ENCODE results near the gene LUZP1.

Gene LUZP1

GRCh38 chr1:23177438-23178380, 9.1 kb upstream of the LUZP1 start:
- Mint-ChIP-seq H3K4me1 (ENCODE audit: low read depth) (peaks cover 18% of the 10 kb centered on the region), H3K27me3 (peaks cover 29% of the 10 kb centered on the region), H3K27ac (no peak overlapping the region), H3K9me3 (no peaks in the 10 kb centered on the region), H3K4me3 (peak overlapping the region; percentile 62), H3K36me3 (ENCODE audit: low read depth) (no peaks in the 10 kb centered on the region)
- peak; percentile 70 for DNase-seq

- Mint-ChIP-seq H3K4me3 (peak overlapping the region; percentile 62), H3K27ac (no peak overlapping the region), H3K27me3 (peaks cover 29% of the 10 kb centered on the region), H3K36me3 (ENCODE audit: low read depth) (no peaks in the 10 kb centered on the region), H3K4me1 (ENCODE audit: low read depth) (peaks cover 18% of the 10 kb centered on the region), H3K9me3 (no peaks in the 10 kb centered on the region)
- DNase-seq = no peak
These were observed 8.4 kb upstream of the LUZP1 start for GRCh38 chr1:23177031-23177430.

- Mint-ChIP-seq H3K27me3 (peaks cover 26% of the 10 kb centered on the region), H3K4me3 (no peak overlapping the region), H3K9me3 (no peaks in the 10 kb centered on the region), H3K4me1 (ENCODE audit: low read depth) (peaks cover 23% of the 10 kb centered on the region), H3K36me3 (ENCODE audit: low read depth) (no peaks in the 10 kb centered on the region), H3K27ac (no peak overlapping the region)
- DNase-seq = no peak
These were observed 5.9 kb upstream of the LUZP1 start for GRCh38 chr1:23174426-23175110.

DNA sequence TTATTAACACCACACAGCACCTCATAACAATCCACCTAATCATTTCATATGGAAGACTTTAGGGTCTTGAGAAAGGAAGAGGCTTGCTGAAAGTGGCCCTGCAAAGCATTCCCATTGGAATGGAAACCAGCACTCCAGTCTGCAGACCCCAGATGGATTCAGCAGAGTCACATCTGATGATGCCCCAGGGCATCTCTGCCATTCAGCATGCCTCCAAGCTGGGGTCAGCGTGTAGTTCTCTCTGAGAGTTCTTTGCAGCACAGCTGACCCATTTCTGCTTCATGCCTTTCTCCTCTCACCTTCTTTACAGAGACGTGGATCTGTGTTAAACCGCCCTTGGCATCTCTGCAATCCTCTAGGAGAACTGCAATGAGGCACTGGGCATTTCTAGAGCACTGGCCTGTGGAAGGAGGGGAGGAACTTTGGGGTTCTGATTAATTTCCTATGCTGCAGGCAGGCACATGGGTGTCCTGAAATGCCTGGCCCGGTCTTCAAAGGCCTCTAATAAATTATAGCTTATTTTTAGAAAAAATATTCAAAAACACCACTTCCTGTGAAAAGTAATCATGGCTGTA, 2.6 kb upstream of the LUZP1 start:
- Mint-ChIP-seq H3K4me1 (ENCODE audit: low read depth) (peaks cover 33% of the 10 kb centered on the region), H3K27me3 (peaks cover 3% of the 10 kb centered on the region), H3K36me3 (ENCODE audit: low read depth) (peaks cover 5% of the 10 kb centered on the region), H3K4me3 (no peak overlapping the region), H3K9me3 (no peaks in the 10 kb centered on the region), H3K27ac (no peak overlapping the region)
- no peak for DNase-seq

DNA sequence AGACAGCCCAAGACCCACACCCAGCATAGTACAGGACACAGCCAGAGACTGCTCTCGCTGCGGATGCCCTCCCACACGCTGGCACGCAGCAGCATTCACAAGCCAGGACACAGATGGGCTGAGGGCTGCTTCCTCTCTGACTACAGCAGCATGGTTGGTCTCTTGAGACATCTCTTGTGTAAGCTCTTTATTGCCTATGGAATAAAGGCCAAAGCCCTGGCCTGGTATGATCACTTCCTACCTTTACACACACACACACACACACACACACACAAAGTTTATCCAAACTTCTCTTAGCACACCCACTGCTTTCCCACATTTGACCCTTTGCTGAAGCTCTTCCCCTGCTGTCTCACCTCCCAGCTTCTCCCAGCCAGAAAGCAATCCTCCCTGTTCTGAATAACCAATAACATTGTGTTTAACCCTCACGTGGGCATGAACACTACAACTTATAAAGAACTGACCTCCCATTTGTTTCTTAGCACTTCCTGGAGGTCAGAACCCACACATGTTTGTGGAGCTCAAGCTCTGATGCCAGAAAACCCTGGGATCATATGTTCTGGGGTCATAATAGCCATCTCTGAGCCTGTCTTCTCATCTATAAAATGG, 1.2 kb upstream of the LUZP1 start:
- H3K27me3 Mint-ChIP-seq = no peaks in the 10 kb centered on the region
- DNase-seq = no peak
- H3K36me3 Mint-ChIP-seq (ENCODE audit: low read depth) = peaks cover 5% of the 10 kb centered on the region
- H3K9me3 Mint-ChIP-seq = no peaks in the 10 kb centered on the region
- peak overlapping the region; percentile 97 for H3K4me3 Mint-ChIP-seq
- peak overlapping the region; percentile 19 for H3K27ac Mint-ChIP-seq
- peaks cover 42% of the 10 kb centered on the region for H3K4me1 Mint-ChIP-seq (ENCODE audit: low read depth)

DNA sequence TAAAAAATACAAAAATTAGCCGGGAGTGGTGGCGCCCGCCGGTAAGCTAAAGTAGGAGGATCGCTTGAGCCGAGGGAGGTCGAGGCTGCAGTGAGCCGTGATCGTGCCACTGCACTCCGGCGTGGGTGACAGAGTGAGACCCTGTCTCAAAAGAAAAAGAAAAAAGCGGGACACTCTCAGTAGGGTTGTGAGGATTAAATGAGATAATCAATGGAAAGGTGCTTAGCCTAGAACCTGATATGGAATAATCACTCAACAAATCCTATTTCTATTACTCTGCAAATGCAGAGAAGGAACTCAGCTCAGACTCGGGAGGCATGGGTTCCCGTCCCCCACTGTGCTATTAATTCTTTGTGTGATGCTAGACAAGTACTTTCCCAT, 529 bp upstream of the LUZP1 start:
- Mint-ChIP-seq H3K36me3 (ENCODE audit: low read depth) (peaks cover 5% of the 10 kb centered on the region), H3K27me3 (no peaks in the 10 kb centered on the region), H3K4me3 (peak overlapping the region; percentile 97), H3K9me3 (no peaks in the 10 kb centered on the region), H3K4me1 (ENCODE audit: low read depth) (peaks cover 39% of the 10 kb centered on the region), H3K27ac (peak overlapping the region; percentile 94)
- no peak for DNase-seq

DNA sequence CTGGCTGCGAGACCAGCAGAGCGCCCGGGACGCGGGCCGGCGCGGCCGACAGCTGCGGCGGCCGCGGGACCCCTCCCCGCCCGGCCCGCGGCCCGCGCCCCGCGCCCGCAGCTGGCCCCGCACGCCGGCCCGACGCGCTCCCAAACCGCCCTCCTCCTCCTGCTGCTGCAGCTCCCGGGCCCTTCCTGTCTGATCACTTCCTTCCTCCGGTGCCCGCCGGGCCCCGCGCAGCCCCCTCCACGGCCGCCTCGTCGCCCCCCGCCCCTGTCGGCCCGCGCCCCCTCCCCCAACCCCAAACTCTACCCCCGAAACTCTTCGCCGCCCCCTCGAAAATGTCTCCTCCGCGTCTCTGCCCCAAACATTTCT, 594 bp downstream of the LUZP1 start:
- peaks cover 5% of the 10 kb centered on the region for H3K36me3 Mint-ChIP-seq (ENCODE audit: low read depth)
- no peak for DNase-seq
- H3K9me3 Mint-ChIP-seq = no peaks in the 10 kb centered on the region
- H3K27me3 Mint-ChIP-seq = no peaks in the 10 kb centered on the region
- H3K27ac Mint-ChIP-seq = peak overlapping the region; percentile 94
- H3K4me3 Mint-ChIP-seq = peak overlapping the region; percentile 97
- peaks cover 43% of the 10 kb centered on the region for H3K4me1 Mint-ChIP-seq (ENCODE audit: low read depth)

GRCh38 chr1:23167353-23168078, 1.1 kb downstream of the LUZP1 start:
- peak overlapping the region; percentile 63 for H3K27ac Mint-ChIP-seq
- H3K27me3 Mint-ChIP-seq = no peaks in the 10 kb centered on the region
- peaks cover 5% of the 10 kb centered on the region for H3K36me3 Mint-ChIP-seq (ENCODE audit: low read depth)
- H3K4me3 Mint-ChIP-seq = peak overlapping the region; percentile 97
- DNase-seq = peak; percentile 57
- H3K9me3 Mint-ChIP-seq = no peaks in the 10 kb centered on the region
- peaks cover 43% of the 10 kb centered on the region for H3K4me1 Mint-ChIP-seq (ENCODE audit: low read depth)

- Mint-ChIP-seq H3K27me3 (no peaks in the 10 kb centered on the region), H3K36me3 (ENCODE audit: low read depth) (peaks cover 5% of the 10 kb centered on the region), H3K9me3 (no peaks in the 10 kb centered on the region), H3K4me1 (ENCODE audit: low read depth) (peaks cover 43% of the 10 kb centered on the region), H3K27ac (no peak overlapping the region), H3K4me3 (peak overlapping the region; percentile 84)
- no peak for DNase-seq
These were observed 1.8 kb downstream of the LUZP1 start for GRCh38 chr1:23166854-23167253.

GRCh38 chr1:23163395-23163794, 5.3 kb downstream of the LUZP1 start:
- Mint-ChIP-seq H3K27ac (no peak overlapping the region), H3K36me3 (ENCODE audit: low read depth) (peaks cover 4% of the 10 kb centered on the region), H3K4me3 (no peak overlapping the region), H3K9me3 (no peaks in the 10 kb centered on the region), H3K4me1 (ENCODE audit: low read depth) (peaks cover 36% of the 10 kb centered on the region), H3K27me3 (no peaks in the 10 kb centered on the region)
- DNase-seq = no peak

DNA sequence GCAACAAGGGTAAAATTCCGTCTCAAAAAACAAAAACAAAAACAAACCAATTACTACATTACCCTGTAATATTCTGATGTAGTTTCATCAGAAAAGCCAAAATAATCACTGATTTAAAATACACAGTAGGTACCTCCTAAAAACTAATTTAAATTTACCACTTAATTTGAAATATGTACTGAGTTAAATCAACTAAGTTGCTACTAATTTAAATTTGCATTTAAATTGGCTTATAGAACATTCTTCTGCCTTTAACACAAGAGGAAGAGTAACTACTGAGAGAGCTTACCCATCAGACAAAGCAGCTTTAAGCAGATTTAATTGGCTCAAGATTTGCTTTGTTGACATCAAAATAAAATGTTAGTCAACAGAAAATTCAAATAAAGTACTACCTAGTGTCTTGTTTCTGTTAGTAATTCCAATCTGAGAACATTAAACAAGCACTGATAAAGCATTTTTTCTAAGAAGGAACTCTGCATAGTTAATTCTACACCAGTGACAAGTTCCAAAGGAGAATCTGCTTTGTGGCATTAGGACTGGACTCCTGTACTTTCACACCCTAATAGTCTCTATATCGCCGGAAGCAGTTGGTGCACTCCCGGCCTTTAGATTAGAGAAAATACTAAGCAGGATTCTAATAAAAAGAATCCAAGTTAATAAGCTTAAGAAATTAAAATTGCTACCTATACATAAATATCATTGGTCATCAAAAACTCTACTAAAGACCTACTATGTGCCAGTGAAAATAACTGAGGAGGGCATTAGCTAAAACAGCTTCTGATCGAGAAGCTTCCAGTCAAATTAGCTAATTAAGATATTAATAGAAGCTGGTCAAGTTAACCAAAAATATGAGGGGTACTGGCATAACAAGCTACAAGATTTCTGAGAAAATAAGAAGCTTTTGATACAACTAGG, 8.4 kb downstream of the LUZP1 start:
- Mint-ChIP-seq H3K27ac (no peak overlapping the region), H3K9me3 (no peaks in the 10 kb centered on the region), H3K4me1 (ENCODE audit: low read depth) (peaks cover 25% of the 10 kb centered on the region), H3K36me3 (ENCODE audit: low read depth) (peaks cover 4% of the 10 kb centered on the region), H3K27me3 (no peaks in the 10 kb centered on the region), H3K4me3 (no peak overlapping the region)
- no peak for DNase-seq

DNA sequence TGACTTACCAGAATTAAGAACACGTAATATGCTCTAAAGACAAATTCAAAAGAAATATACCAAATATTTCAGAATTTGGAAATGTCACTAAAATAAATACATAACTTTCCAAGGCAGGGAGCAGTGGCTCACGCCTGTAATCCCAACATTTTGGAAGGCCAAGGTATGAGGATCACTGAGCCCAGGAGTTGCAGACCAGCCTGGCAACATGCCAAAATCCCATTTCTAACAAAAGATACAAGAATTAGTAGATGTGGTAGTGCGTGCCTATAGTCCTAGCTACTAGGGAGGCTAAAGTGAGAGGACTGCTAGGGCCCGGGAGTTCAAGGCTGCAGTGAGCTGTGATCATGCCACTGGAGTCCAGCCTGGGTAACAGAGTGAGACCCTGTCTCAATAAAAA, 11.7 kb downstream of the LUZP1 start:
- H3K27me3 Mint-ChIP-seq = no peaks in the 10 kb centered on the region
- peaks cover 4% of the 10 kb centered on the region for H3K36me3 Mint-ChIP-seq (ENCODE audit: low read depth)
- DNase-seq = no peak
- no peak overlapping the region for H3K27ac Mint-ChIP-seq
- H3K4me3 Mint-ChIP-seq = no peak overlapping the region
- no peaks in the 10 kb centered on the region for H3K9me3 Mint-ChIP-seq
- peaks cover 16% of the 10 kb centered on the region for H3K4me1 Mint-ChIP-seq (ENCODE audit: low read depth)

DNA sequence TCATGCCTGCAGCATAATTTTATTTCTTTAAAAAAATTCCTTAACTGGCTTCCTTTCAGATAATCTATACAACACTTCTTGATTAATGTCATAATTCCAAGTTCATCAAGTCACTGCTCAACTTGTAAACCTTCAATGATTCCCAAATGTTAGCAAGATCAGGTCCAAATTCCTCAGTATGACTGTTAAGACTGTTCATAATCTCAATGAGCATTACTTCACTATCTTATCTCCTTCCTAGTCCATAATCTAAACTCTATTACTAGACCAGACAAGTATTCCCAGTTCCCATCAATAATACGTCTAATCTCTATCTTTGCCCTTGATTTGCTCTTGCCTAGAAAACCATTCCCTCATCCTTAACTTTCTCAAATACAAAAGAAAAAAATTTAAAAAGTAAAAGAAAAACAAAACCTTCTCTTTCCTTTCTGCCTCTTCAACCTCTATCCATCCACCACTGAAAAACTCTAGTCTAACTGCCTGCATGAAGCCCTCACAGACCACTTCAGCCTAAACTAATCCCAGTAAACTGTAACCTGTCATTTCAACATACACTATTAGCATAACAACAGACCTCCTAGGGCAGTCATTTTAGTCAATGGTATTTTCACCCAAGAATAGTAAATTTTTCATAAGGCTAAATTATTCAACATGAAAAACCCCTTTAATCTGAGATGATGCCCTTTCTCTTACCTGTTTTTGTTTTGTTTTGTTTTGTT, 15.5 kb downstream of the LUZP1 start:
- no peak overlapping the region for H3K4me3 Mint-ChIP-seq
- H3K27ac Mint-ChIP-seq = no peak overlapping the region
- no peaks in the 10 kb centered on the region for H3K9me3 Mint-ChIP-seq
- no peaks in the 10 kb centered on the region for H3K27me3 Mint-ChIP-seq
- peaks cover 4% of the 10 kb centered on the region for H3K36me3 Mint-ChIP-seq (ENCODE audit: low read depth)
- H3K4me1 Mint-ChIP-seq (ENCODE audit: low read depth) = peaks cover 31% of the 10 kb centered on the region
- DNase-seq = no peak
